EH (cell line): Measurements from ENCODE around the gene MYOF.
"Not testable (repeated sequence)": the region's sequence is repeated elsewhere in the genome, so short reads cannot be mapped to it uniquely, and the experiment has no call there.

Source experiments
- DNase-seq: peaks from one replicate; pipeline ENCODE4 v3.0.0-alpha.2; 2015; ENCODE audit warnings: low read depth

MYOF gene

DNA sequence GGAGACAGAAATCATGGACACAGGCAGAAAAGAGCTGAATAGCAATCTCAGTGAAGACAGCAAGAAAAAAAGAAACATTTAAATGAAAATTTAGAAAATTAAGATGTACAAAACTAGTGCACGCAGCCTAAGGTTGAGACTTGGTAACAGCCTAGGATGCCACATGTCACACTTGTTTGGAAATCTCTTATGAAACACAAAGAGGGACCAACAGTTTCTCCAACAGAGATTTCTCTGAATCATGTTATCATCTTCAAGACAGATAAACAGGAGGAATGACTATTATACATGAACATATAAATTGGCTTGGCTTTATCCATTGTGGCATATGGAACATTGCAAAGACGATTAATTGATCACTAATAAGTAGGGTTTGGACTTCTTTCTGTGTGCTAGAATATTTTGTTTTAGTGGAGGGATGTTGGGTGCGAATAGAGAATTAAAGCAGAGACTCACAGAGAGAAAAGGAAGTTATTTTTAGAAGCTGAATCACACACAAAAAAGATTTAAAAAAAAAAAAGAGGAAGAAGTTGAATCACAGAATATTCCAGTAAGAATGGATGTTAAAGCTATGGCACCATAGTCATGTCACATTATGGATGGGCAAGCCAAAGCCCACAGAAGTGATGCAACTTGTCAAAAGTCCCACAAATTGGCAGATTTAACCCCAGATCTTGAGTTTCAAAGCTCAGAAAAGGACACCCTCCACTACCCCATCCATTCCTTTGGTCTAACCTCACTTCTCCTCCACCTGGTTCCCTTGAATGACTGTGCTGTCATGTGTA, 91.6 kb downstream of the MYOF start:
- peak; percentile 69 for DNase-seq

DNA sequence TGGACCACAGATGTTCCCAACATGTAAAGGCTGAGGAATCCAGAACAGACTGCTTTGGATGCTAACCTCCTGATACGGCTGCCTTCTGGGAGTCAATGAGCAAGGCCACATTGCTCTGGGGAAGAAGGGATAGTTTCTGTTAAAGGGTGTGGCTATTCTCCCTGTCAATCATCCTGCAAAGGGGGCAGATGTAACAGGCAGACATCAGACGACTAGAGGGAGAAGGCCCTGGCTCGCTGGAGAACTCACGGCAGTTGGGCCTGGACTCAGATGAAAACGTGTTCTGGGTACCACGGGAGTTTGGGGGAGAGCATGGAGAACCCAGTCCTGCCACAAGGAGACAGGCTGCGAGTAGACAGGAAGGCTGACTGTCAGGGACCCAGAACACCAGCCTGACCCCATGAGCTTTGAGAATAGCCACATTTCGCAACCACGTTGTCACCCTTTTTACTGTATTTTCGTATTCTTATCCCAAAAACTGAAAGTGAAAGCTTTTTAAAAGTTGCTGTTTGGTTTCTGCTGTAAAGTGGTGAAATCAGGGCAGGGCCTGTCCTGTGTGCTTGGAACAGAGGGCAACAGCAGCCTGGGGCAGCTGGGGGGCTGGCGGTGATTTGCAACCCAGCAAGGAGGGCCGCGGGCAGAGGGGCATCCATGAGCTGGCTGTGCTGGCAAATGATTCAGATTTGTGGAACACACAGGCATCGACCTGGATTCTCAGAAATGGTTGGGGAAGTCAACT, 95.3 kb downstream of the MYOF start:
- peak; percentile 71 for DNase-seq

- no peak for DNase-seq
Measured at GRCh38 chr10:93385345-93385744, 96.8 kb downstream of the MYOF start.

DNA sequence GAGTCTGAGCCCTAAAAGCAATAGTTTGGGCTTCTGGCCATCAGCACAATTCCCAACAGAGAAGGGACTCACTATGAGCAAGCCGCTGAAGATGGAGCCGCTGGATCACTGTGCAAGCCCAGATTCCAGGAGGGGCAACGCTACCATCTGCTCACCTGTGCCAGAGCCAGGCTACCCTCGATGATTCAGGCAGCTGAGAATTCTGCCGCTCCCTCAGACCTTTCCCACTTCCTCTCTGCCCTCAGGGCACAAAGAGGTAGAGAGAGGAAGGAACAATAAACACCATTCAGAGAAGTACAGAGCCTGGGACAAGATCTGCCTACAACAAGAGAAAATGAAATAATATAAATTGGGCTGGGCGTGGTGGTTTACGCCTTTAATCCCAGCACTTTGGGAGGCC, 98.1 kb downstream of the MYOF start:
- no peak for DNase-seq

GRCh38 chr10:93383562-93383981, 98.6 kb downstream of the MYOF start:
- peak; percentile 100 for DNase-seq

DNA sequence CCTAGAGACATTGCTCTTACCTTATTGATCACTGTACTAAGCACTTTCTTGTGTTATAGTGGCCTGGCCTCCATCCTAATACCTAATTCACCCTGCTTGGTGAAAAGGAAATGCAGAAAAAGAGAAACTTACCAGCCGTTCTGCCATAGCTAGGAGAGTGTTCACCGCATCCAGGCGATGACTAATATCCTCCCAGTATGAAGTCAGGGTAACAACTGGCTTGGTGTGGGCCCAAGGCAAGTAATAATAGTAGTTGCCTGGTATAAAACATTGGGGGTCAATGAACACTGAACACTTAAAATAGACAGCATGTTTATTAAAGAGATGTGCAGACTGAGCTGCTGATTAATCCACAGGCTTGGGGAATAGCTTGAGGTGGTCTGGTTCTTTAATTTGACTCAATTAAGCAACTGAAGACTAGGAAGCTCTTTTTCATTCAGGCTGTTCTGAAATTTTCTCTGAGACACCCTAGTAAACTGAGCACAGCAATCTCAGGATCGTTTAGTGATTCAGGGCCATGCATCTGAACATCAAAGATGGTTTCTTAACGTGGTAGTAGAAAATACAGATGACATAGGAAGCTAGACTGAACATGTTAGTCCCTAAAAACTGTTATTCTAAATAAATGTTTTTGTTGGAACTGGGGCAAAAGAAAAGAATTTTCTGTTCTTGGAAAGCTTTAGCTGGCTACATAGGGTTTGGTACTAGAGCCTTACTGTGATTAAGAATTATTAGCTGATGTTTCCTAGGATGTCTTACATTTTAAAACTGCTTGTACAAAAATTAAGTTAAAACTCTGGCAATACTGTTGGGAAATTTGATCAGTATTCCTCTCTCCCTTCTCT, 102.2 kb downstream of the MYOF start:
- peak; percentile 90 for DNase-seq

- peak; percentile 39 for DNase-seq
Measured at GRCh38 chr10:93378997-93379730, 103.0 kb downstream of the MYOF start.

- DNase-seq: no peak
Measured at GRCh38 chr10:93378039-93378438, 104.1 kb downstream of the MYOF start.

- DNase-seq: peak; percentile 97
Measured at GRCh38 chr10:93376372-93377293, 105.5 kb downstream of the MYOF start.

DNA sequence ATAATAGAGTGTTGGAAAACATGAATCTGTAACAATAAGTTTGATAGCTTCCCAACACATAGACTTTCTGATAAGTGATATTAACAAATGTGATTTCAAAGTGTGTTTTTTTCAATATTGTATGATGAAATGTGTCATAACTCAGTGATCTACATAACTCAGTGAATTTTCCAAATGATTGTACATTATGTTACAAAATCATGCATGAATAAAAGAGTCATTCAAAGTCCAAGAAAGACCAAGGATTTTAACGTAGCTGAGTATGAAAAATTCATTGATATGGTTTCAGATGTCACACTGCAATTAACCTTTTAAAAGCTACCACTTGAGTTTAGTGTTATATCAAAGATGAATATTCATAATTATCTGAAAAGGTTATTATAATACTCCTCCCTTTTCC, 111.2 kb downstream of the MYOF start:
- DNase-seq: no peak

DNA sequence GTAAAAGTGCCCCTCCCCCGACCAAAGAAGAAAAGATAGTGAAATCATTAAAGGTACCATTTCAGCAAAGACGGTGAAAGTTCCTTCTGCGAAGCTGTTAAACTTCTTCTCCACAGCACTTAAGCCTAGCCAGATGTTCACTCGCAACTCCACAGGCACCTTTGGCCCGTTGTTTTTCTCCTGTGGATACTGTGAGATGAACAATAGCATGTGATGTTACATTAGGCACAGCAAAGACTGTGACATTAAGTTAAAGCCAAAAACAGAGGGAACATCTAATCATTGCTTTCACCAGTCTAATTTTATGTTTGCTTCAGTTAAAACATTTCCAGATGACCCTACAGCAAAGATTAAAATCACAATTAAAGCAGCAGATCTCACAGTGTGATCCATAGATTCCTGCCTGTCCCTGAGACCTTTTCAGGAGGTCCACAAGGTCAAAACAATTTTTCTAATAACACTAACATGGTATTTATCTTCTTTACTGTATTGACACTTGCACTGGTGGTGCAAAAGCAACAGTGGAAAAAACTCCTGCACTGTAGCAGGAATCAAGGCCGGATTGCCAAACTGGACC, 112.5 kb downstream of the MYOF start:
- no peak for DNase-seq

- no peak for DNase-seq
Measured at GRCh38 chr10:93368210-93368609, 113.9 kb downstream of the MYOF start.

DNA sequence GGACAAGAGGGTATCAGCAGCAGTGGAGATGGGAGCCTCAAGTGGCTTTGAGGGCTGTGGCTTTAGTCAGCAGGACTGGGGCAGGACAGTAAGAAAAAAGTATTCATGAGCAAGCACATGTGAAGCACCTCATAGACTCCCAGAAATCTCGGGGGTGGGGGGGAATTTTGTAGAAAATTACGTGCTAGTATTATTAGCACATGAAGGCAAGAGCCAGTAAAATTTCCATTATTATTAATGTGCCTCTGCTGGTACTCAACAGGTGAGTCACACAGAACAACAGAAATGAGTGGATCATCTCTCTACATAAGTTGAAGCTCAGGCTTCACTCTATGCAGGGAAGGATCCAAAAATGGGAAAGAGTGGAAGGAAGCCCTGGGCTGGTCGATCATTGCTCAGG, 114.5 kb downstream of the MYOF start:
- DNase-seq: no peak

DNA sequence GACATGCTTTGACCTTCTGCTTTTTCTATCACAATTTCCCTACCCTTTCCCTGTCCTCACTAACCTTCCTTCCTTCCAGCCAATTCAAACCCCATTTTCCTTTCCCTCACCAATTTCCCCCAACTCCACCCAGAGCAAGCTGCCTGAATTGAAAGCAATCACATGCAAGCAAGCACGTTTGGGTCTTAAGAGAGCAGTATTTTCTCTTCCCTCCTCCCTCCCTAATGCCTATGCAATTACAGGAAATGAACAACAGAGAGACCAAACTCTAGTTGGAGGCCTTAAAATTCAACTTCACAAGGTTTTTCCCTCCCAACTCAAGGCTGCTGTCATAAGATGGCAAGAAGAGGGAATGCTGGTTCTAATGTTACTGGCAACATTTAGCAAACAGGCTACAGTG, 117.2 kb downstream of the MYOF start:
- DNase-seq: no peak

DNA sequence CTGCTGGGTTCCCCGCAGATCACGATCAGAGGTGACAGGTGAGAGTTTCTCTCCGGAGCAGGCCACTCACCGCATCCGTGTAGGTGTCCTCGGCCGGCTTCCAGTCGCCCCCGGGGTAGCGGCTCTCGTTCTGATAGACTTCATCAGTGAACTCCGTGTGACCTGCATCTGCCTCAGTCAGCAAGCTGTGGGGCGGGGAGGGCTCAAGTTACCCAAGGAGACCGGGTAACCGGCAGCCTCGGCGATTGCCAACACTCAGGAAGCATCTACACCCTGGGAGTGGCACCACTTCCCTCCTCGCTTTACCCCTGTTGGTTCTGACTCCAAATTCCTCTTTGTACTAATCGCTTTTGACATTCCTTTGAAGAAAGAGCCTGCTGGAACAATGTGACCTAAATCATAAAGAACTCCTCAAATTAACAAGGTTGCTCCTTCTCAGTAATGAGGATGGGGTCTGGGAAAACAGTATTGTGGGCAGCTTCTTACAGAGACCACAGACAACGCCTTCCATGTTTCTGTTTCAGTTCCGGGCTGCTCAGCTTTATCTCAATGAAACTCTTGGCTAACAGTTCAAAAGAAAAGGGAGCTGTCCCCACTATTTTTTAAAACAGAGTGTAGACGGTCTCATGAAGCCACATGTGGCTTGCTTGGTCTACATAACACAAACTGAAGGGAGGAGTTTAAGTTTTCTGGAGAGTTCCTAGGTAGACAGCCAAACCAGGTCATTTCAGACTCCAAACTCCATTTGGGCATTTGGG, 118.1 kb downstream of the MYOF start:
- DNase-seq: no peak

DNA sequence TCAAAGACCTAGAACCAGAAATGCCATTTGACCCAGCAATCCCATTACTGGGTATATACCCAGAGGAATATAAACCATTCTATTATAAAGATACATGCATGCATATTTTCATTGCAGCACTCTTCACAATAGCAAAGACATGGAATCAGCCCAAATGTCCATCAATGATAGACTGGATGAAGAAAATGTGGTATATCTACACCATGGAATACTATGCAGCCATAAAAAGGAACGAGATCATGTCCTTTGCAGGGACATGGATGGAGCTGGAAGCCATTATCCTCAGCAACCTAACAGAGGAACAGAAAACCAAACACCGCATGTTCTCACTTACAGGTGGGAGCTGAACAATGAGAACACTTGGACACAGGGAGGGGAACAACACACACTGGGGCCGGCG, 123.7 kb downstream of the MYOF start:
- not testable (repeated sequence) for DNase-seq

DNA sequence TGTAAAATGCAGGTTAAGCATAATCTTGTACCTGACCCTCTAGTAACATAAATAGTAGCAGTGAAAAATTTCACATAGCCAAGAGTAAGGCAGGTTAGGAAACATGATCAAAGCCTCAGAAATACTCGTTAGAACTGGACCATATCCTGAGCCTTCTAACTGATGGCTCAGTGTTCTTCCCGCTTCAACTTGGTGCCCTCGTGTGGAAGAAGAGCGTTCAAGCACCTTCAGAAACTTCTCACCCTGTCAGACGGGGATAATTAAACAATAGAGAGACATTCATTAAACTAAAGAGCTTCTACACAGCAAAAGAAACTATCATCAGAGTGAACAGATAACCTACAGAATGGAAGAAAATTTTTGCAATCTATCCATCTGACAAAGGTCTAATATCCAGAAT, 124.5 kb downstream of the MYOF start:
- DNase-seq: peak; percentile 57

DNA sequence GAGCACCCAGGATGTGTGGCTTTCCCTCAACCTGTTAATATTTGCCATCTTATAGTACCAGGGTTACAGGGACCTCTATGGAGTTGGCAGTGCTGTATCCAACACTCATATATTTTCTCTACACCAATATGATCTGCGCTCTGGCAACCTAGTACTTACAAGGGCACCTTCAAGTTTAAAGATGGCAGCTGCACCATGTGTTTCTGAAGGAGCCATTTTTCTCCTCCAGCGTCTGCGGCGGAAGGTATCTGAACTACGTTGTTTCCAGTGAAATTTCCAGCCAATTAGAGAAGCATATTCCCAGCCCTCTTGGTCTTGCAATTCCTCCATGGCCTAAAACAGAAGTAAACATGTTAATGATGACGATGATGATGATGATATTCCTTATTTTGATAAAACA, 125.6 kb downstream of the MYOF start:
- DNase-seq: no peak

DNA sequence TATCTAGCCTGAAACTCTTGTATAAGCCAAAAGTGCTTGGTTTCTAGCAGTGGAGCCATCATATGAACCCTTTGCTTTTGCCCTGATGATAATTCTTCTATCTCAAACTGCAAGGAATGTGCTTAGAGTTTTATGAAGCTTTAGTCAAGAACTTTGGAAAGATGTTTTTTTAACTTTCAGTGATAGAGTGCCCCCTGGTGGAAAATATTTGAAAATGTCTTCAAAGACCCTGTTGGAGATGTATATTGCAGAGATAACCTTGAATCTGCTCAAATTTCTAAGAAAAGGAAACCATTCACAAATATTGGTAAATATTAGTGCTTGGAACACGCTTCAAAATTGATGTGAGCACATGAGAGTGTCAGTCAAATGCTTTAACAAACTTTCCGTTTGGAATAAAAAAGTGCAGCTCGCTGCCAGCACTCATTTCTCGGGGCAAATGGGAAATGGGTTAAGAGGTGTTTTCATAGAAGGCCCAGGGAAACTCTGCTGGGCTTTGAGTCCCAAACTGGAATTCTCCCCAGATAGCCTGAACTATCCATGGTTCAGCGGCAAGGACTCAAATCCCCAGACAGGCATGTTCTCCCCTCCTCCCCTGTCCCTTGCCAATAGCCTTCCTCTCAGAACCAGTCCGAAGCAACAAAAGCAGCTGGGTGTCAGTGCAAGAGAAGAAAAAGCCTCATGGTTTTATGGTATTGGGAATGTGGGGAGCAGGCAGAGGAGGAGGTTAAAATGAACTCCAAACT, 129.3 kb downstream of the MYOF start:
- peak; percentile 72 for DNase-seq
